Esophagus squamous epithelium (tissue), 4 donors: Measurements from ENCODE around the gene CEP290.

Experiments
- CTCF ChIP-seq, 6 experiments: fragments of 450-650 bp in 4 of 6; fragments of 200-600 bp in 2 of 6; sonication (generic) in 2 of 6; IDR thresholded peaks; one replicate each; pipeline ENCODE4 v1.5.1; 2016 to 2019; ENCODE audit warnings: antibody characterized with exemption in 6 of 6, mild to moderate bottlenecking in 4 of 6, moderate library complexity in 4 of 6
- POLR2A ChIP-seq, 4 donors: fragments of 450-650 bp; IDR thresholded peaks; one replicate each; pipeline ENCODE4 v1.6.1; 2017; ENCODE audit warnings: antibody characterized with exemption in 4 of 4, mild to moderate bottlenecking in 4 of 4, moderate library complexity in 3 of 4

GRCh38 chr12:88037770-88038169 lies 104.1 kb downstream of the CEP290 start:
- TF ChIP-seq CTCF (IDR thresholded peaks at IDR 0.05), result no peak
- TF ChIP-seq POLR2A (IDR thresholded peaks at IDR 0.05), result no peak
